ENCODE data around the gene RHOB.
"Not testable (repeated sequence)": the region's sequence is repeated elsewhere in the genome, so short reads cannot be mapped to it uniquely, and the experiment has no call there.

Gene RHOB

DNA sequence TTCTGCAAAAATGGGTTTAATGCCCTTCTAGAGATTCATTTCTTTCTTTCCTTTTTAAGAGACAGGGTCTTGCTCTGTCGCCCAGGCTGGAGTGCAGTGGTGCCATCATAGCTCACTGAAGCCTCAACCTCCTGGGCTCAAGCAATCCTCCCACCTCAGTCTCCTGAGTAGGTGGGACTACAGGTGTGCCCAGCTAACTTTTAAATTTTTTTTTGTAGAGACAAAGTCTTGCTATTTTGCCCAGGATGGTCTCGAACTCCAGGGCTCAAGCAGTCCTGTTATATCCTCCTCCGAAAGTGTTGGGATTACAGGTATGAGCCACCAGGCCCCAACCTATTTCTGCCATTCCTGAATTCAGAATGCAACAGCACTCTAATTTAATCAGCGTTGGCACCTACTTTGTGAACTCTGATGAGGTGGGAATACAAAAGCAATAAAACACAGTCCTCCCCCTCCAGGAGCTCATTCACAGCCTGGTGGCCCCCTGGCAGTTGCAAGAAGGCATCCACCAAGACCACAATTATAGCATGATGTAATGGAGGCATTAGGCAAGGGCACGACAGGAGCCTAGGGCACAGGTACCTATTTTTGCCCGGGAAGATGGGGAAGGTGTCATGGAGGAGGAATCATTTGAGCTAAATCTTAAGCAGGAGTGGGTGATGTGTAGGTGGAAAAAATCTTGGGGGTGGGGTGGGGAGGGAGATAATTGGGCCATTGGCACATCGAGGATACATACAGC is 5.1 kb downstream of the RHOB start:
- DNase-seq, result no peak

DNA sequence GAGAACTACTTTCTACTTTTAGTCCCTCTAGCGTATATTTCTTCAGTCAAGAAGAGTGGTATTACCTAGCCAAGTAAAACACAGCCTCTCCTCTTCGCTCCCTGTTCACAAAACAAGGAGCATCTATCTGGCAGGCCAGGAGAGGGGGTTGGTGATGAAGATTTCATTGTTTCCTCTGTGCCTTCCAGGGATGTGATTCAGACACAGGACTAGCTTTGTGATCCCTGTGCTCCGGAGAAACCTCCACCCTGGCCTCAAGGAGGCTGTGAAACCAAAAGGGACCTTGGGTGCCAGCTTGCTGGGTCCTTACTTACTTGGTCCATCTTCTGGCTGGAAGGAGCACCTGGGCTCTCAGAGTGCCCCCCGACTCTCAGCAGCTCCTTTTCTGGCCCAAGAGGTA is 5.7 kb downstream of the RHOB start:
- DNase-seq, result peak in 3 of 56 donors; percentile 22 to 35 (median 26)

DNA sequence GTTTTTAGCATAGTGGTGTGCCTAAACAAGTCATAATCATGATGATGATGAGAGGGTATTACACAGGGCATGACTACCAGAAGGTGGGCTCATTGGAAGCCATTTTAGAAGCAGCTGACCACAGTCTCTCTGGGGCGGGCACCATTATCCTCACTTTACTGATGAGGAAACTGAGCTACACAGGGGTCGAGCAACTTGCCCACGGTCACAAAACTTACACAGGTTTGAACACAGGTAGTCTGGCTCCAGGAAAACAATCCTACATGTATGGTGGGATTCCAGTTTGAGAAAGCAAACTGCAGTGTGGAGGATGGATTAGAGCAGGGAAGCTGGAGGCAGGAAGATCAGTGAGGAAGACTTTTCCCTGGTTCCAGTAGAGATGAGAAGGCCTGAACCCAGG is 6.2 kb downstream of the RHOB start:
- no peak for DNase-seq

DNA sequence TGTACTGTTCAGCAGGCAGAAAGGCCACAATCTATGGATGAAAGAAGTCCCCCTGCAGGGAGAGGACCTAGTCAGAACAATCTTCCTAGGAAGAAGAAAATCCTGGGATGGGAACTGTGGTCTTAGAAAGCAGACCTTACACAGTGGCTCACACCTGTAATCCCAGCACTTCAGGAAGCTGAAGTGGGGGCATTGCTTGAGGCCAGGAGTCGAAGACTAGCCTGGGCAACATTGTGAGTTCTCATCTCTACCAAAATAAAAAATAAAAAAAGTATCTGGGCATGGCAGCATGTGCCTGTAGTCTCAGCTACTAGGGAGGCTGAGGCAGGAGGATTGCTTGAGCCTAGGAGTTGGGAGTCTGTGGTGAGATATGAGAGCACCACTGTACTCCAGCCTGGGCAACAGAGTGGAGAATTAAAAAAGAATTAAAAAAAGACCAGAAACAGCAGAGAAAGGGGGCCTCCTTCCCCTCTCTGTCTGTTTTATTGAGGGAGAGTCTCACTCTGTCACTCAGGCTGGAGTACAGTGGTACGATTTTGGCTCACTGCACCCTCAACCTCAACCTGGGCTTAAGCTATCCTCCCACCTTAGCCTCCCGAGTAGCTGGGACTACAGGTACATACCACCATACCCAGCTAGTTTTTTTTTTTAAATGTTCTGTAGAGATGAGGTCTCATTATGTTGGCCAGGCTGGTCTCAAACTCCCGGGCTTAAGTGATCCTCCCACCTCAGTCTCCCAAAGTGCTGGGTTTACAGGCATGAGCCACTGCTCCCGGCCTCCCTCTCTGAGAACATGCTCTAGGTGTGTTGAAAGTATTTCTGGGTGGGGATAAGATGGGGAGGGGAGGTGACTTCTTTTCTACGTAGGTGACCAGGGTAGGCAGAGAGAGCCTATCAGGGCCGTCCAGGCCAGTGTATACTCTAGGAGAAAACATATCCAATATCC is 7.4 kb downstream of the RHOB start:
- no peak for DNase-seq

DNA sequence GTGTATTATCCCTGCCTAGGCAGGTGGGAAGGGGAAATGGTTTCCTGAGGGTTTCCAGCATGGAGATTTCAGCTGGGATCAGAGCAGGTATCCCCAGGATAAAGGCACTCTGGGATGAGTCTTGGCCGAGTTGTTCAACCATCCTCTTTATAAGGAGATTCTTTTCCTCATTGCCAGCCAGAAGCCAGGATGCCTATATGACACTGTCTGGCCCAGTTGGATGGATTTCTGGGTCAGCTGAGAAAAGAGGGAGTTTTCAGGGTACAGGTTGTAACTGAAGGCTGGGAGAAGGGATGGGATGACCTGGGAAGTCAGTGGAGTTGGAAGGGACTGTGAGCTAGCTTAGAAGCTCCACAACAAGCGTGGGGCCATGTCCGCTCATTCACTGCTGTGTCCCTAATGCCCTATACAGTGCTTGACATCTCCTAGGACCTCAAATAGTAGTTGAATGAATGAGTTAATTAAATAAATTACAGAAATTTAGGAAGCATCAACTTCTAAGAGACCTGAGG is 8.3 kb downstream of the RHOB start:
- no peak for DNase-seq

DNA sequence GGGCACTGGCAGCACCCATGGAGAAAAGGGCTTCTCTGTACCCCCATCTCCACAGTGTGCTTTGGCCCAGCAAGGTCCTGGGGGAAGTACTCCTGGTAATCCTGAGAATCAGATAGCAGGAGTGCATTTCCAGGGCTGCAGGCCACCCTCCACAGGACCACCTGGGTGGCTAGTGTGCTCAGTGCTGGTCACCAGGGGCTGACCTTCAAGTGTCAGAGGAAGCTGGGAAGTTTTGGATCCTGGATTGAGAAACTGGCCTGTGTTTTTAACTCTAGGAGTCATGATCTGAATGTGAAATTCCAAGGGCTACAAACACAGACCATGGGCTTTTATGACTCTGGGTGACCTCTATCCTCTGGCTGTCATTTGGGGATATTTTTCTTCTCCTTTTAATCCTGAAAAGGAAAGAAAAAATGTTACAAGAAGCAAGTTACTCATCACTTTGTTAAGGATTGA is 9.3 kb downstream of the RHOB start:
- DNase-seq, result no peak

DNA sequence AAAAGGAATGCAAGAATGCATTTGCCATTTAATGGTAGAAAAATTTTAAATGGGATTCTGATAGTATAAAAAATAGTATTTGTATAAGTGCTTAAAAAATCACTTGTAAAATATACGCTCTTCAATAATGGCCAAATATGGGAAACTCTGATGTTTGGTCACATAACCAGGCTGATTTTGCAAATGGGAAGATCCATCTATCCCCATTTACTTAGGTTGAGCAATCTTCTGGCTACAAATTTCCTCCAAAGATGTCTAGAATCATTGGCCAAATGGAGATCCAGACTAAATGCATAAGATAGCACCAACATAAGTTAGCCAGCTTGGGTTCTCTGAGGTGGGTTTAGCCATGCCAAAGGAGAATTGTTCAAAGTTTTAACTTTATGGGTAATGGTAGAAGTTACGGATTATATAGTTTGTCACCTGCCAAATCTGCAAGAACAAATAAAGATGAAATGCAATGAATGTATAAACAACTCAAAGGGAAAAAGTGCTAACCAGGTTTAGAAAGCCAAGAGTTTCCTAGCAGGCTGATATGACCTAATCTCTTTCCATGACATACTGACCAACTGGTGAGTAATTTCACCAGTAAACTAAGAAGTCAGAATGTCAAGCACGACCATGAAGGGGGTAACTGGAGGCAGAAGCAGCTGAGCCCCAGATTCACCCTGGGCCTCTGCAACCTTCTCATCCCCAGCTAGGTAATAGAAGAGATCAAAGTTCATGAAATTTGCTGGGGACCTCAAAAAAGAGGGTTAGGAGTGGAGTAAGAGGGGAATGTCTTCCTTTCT is 10.0 kb downstream of the RHOB start:
- DNase-seq, result no peak

DNA sequence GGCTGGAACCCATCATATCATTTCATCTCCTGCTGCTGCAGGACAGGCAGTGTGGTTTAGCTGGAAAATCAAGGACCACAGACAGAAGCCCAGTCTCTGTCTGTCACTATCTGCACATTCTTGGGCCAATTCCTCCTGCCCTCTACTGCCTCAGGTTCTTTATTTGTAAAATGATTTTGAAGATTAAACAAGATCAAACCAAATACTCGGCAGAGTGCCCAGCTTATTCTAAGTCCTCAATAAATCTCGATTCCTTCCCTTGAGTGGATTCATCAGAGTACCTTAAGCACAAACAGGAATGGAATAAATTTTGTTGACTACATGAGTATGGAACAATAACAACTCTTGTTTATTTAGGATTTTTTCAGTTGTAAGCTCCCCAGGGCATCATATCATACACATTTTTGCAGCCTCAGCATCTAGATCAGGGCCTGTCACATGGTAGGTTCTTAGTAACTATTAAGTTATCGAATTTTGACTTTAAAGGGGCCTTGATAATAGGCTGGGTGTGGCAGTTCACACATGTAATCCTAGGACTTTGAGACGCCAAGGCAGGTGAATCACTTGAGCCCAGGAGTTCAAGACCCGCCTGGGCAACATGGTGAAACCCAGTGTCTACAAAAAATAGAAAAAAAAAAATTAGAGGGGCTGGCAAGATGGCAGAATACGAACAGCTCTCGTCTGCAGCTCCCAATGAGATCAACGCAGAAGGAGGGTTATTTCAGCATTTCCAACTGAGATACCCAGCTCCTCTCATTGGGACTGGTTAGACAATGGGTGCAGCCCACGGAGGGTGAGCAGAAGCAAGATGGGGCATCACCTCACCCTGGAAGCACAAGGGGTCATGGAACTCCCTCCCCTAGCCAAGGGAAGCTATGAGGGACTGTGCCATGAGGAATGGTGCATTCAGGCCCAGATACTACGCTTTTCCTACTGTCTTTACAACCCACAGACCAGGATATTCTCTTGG is 11.1 kb downstream of the RHOB start:
- DNase-seq, result no peak

DNA sequence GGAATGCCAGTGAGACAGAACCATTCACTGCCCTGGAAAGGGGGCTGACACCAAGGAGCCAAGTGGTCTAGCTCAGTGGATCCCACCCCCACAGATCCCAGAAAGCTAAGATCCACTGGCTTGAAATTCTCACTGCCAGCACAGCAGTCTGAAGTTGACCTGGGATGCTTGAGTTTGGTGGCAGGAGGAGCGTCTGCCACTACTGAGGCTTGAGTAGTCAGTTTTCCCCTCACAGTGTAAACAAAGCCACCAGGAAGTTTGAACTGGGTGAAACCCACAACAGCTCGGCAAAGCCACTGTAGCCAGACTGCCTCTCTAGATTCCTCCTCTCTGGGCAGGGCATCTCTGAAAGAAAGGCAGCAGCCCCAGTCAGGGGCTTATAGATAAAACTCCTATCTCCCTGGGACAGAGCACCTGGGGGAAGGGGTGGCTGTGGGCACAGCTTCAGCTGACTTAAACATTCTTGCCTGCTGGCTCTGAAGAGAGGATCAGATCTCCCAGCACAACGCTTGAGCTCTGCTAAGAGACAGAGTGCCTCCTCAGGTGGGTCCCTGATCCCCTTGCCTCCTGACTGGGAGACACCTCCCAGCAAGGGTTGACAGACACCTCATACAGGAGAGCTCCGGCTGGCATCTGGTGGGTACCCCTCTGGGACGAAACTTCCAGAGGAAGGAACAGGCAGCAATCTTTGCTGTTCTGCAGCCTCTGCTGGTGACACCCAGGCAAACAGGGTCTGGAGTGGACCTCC is 12.0 kb downstream of the RHOB start:
- not testable (repeated sequence) for DNase-seq

DNA sequence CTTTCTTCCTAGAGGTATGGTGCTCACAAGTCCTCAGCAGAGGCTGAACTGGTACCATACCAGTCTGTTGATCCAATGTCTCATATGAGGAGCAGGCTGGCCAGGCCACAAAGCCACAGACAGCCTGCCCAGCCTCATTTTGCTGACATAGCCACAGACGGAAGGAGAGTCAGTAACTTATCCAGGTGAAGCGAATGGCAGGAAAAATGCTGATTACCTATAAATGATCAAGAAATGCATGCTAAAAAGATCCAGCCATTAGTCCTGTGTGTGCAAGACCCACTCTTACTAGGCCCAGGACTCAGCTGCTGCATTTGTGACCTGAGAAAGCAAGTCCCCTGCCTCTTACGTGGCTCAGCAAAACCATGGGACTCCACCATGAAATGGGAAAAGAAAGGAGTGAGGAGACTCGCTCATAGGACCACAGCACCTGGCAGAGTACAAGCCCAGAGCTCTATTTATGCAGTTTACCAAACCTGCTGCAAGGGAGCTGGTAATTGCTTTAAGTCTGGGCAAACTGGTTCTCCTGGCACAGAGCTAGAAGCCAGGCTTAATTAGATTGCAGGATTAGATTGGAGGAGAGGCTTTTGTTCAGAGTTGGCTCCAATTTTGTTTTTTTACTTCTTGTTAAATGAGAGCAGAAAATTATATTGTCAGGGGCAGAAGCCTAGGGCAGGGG is 19.0 kb downstream of the RHOB start:
- DNase-seq, result peak in 2 of 56 donors; percentile 50 to 66

DNA sequence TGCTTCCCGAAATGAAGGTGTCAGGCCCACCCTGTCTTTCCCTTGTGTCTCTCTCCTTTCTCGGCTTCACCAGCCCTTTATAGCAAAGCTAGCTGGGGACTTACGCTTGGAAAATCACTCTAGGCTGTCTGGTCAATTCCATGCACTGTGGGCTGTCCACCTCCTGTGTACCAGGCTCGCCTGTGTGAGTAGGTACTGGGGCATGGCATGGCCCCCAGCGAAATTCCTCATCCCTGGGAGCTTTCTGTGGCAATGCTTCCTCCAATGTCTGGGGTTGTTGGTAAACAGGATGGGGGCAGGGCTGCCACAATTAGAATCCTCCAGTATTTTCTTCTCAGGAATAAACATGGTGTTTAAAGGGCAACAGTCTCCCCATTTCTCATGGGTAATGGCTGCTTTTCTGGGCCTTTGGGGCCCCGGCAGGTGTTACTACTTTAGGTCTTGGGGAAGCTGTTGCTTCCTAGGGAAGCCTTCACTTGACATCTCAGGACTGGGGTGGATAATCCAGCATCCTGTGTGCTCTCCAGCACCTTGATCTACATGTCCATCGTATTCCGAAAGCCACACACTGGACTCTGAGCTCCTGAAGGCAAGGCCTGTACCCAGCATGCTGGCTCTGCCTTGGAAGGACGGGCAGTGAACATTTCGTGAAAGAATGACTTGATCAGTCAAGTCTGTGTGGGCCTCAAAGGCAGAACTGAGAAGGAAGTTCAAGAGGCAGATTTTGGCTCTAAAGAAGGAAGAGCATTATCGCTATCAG is 21.1 kb downstream of the RHOB start:
- no peak for DNase-seq

DNA sequence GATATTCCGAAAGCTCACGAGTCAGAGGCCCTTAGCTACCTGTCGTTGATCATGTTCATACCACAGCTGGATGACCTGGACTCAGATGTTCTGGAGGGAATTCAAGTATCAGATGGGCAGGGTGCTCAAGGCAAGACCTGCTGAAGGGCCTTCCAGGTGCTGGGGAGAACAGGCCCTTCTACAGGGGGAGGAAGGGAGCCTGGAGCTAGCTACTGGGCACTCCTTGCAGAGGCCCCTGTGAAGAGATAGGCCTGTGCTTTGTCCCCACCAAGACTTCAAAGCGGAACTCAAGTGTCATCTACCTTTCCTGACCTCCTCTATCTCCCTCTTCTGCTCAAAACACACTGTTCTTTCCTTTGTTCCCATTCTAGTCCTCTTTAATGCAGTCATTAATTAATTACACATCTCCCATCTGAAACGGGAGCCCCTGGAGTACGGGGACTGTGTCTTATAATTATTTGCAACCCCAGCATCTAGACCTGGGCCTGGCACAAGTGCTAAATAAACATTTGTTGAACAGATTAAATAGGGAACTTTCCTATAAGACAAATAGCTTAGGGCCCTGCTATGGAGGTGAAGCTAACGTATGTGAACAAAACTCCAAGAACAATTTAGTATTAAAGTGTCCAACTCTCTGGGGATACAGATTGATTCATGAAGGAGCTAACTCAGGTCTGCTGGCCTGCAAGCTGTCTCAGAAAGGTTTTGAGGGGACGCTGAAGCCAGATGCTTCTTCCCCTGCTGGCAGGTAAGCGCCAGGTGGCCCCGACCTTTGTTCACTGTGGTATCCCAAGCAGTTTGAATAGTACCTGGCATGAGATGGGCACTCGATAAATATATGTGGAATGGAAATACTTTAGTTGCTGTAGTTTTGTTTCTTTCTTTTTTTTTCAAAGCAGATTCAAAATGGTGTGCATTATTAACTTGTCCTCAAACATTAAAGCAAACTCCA is 22.0 kb downstream of the RHOB start:
- DNase-seq, result no peak

DNA sequence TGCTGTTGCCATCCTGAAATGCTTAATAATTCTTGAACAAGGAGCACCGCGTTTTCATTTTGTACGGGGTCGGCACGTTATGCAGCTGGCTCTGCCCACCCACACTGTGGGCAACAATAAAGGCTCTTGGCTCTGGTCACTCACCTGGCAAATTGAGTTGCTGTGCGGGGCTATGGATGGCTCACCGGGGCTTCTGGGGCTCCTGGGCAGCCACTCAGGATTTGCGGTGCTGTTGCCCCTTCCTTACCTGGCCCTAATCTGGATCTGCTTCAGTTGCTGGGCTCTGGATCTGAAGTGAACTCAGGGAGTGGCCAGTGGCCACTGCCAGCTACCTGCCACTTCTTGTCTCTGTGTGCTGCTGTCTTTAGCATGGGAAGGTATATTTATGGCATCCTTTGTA is 22.7 kb downstream of the RHOB start:
- no peak for DNase-seq

DNA sequence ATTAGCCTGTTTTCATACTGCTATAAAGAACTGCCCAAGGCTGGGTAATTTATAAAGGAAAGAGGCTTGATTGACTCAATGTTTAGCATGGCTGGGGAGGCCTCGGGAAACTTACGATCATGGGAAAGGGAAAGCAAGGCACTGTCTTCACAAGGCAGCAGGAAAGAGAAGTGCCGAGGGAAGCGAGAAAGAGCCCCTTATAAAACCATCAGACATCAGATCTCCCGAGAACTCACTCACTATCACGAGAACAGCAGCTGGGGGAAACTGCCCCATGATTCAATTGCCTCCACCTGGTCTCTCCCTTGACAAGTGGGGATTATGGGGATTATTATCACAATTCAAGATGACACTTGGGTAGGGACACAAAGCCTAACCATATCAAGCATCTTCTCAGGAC is 23.3 kb downstream of the RHOB start:
- DNase-seq, result no peak

DNA sequence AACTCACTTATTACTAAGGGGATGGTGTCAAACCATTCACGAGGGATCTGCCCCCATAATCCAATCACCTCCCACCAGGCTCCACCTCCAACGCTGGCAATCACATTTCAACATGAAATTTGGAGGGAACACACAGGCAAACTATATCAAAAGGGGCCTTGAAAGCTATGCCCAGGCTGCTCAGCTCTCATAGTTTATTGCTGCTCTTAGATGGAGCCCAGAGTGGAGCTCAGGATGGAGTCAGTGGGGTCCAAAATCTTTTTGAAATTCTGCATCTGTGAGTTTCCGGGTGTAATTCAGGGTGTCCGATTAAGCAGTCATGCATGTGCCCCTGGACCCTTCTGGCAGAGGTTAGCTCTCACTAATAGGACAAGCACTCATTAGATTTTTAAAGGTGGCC is 24.3 kb downstream of the RHOB start:
- no peak for DNase-seq

DNA sequence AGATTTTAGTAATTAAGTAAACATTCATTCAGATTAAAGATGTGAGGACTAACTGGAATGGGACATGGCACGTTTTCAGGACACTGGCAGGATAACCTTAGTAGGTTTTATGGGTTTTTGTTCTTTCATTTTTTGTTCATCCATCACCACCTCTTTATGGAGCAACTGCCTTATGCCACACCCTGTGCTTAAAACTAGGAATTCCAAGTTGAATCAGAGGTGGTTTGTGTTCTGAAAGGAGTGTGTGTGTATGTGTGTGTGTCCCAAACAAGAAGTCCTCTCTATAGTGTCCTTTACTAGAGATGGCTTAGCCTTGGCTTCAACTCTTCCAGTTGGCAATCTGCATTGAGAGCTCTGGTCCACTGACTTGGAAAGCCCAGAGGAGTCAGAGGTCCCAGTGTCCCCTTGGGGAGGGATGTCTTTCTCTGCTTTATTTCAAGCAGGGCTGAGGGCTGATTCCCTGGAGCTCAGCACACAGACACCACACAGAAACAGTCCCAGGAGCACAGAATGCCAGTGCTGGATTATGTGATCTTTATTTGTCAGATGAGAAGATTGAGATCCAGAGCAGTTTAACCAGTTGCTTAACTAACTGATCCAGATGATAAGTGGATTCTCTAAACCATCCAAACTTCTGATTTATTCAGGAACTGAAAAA is 25.2 kb downstream of the RHOB start:
- DNase-seq, result no peak
